SK-N-SH (cell line): Measurements from ENCODE around the gene RRAGC. TPM values are rescaled to one million over a fixed set of nuclear protein-coding genes. Genes with fewer than 3 reads are reported as not detected.

Experiments
- CTCF ChIA-PET: fragments of 300-600, 350-600 bp; formaldehyde crosslinking; extraction: SDS; loops from one replicate; lab custom pipeline; 2021; lab: Yijun Ruan, JAX
- POLR2A ChIA-PET: fragments of 350-600 bp; sonication (Branson Sonifier 250); formaldehyde crosslinking; extraction: SDS; loops from one replicate; lab custom pipeline; 2020; ENCODE audit warnings: antibody characterized with exemption, inconsistent platforms; lab: Yijun Ruan, JAX
- DNase-seq: peaks from one replicate; pipeline ENCODE4 v3.0.0; 2012
- H2AFZ ChIP-seq: fragments of 200-600 bp; sonication (generic); 2 replicates; pipeline ENCODE4 v1.8.1; 2016; ENCODE audit warnings: antibody characterized with exemption, mild to moderate bottlenecking, low read depth
- H3F3A ChIP-seq: fragments of 200-600 bp; sonication (generic); replicated peaks from 2 replicates; pipeline ENCODE3; 2016; ENCODE audit warnings: antibody characterized with exemption, mild to moderate bottlenecking; ENCODE audit not compliant: insufficient read depth
- H3K27ac ChIP-seq, 2 experiments: fragments of 200-500 bp in 1 of 2; fragments of 200-600 bp in 1 of 2; sonication (Bioruptor generic) in 1 of 2; sonication (generic), shearing (Covaris generic) in 1 of 2; 2 replicates each; pipeline versions ENCODE4 v1.5.1 to v1.6.1; 2014 to 2016; ENCODE audit warnings: low read depth in 2 of 2, inconsistent platforms in 1 of 2, low read length in 1 of 2, mild to moderate bottlenecking in 1 of 2, mixed read lengths in 1 of 2
- H3K27me3 ChIP-seq: fragments of 200-600 bp; sonication (generic), shearing (Covaris generic); 2 replicates; pipeline ENCODE4 v1.6.1; 2016; ENCODE audit warnings: mixed run types; ENCODE audit not compliant: insufficient read depth
- H3K36me3 ChIP-seq, 2 experiments: fragments of 200-500 bp in 1 of 2; fragments of 200-600 bp in 1 of 2; sonication (Bioruptor generic) in 1 of 2; sonication (generic) in 1 of 2; replicated peaks in 1 of 2; 2 replicates each; pipeline versions ENCODE3 to v1.5.1; 2014 to 2016; ENCODE audit warnings: low read length in 1 of 2, mild to moderate bottlenecking in 1 of 2; ENCODE audit not compliant: insufficient read depth in 2 of 2, control insufficient read depth in 1 of 2
- H3K4me1 ChIP-seq, 2 experiments: fragments of 200-500 bp in 1 of 2; fragments of 200-600 bp in 1 of 2; sonication (Bioruptor generic) in 1 of 2; sonication (generic), shearing (Covaris generic) in 1 of 2; 2 replicates each; pipeline versions ENCODE4 v1.5.1 to v1.6.1; 2014 to 2016; ENCODE audit warnings: low read depth in 1 of 2, low read length in 1 of 2, mixed run types in 1 of 2; ENCODE audit not compliant: insufficient read depth in 2 of 2, control insufficient read depth in 1 of 2
- H3K4me2 ChIP-seq: fragments of 200-600 bp; sonication (generic), shearing (Covaris generic); 2 replicates; pipeline ENCODE4 v1.6.1; 2017; ENCODE audit warnings: mixed run types
- H3K4me3 ChIP-seq, 2 experiments: fragments of 200-500 bp in 1 of 2; fragments of 200-600 bp in 1 of 2; sonication (Bioruptor generic) in 1 of 2; sonication (generic), shearing (Covaris generic) in 1 of 2; 2 replicates each; pipeline versions ENCODE4 v1.5.1 to v1.8.1; 2014 to 2016; ENCODE audit warnings: low read depth in 2 of 2, inconsistent platforms in 1 of 2, low read length in 1 of 2, mild to moderate bottlenecking in 1 of 2, mixed read lengths in 1 of 2, moderate library complexity in 1 of 2
- H3K79me2 ChIP-seq: fragments of 200-600 bp; sonication (generic); 2 replicates; pipeline ENCODE4 v1.8.1; 2017; ENCODE audit warnings: mild to moderate bottlenecking; ENCODE audit not compliant: insufficient read depth
- H3K9ac ChIP-seq: fragments of 200-600 bp; sonication (generic); 2 replicates; pipeline ENCODE4 v1.6.1; 2017; ENCODE audit warnings: mixed run types
- H3K9me2 ChIP-seq: fragments of 200-600 bp; sonication (generic); 2 replicates; pipeline ENCODE4 v1.6.1; 2017; ENCODE audit warnings: mixed run types
- H3K9me3 ChIP-seq: fragments of 200-600 bp; sonication (generic); 2 replicates; pipeline ENCODE4 v1.6.1; 2017; ENCODE audit warnings: mixed run types, mild to moderate bottlenecking, moderate library complexity
- H4K20me1 ChIP-seq: fragments of 200-600 bp; sonication (generic); 2 replicates; pipeline ENCODE4 v1.6.1; 2017; ENCODE audit warnings: mild to moderate bottlenecking, mixed run types; ENCODE audit not compliant: insufficient read depth
- EP300 ChIP-seq, 2 experiments: IDR thresholded peaks; 2 replicates each; pipeline versions ENCODE4 v1.4.0 to v1.6.1; 2012; ENCODE audit warnings: borderline replicate concordance in 1 of 2, low read depth in 1 of 2, low read length in 1 of 2
- MAX ChIP-seq: IDR thresholded peaks from 2 replicates; pipeline ENCODE4 v1.4.0; 2012; ENCODE audit warnings: low read depth
- MXI1 ChIP-seq: IDR thresholded peaks from 2 replicates; pipeline ENCODE4 v1.6.1; 2012; ENCODE audit warnings: mild to moderate bottlenecking, low read depth, low read length, improper control_type of control experiment
- RCOR1 ChIP-seq: fragments of 150-350 bp; IDR thresholded peaks from 2 replicates; pipeline ENCODE4 v1.6.1; 2017; ENCODE audit warnings: antibody characterized with exemption, low read length
- REST ChIP-seq: IDR thresholded peaks from 2 replicates; pipeline ENCODE4 v1.6.1; 2012; ENCODE audit warnings: mild to moderate bottlenecking, low read depth, low read length, moderate library complexity
- WGBS: methylation state at CpG from one replicate; pipeline ENCODE4 v1.1.6; 2017; ENCODE audit warnings: low lambda C conversion rate; 5-methylcytosine and 5-hydroxymethylcytosine counted together
- polyA plus RNA-seq, 3 experiments: library from polyadenylated mRNA; depleted of rRNA; stranded (reverse); fragments of >200 nt; gene quantifications; 2 replicates each; pipeline ENCODE4 v1.2.3, GENCODE V29; 2012
- TF ChIP-seq, protein P1 (sequence below): fragments of 150-350 bp; IDR thresholded peaks from 2 replicates; pipeline ENCODE4 v1.6.1; 2017; ENCODE audit warnings: antibody characterized with exemption, low read length, low read depth, borderline replicate concordance
- TF ChIP-seq, protein P2 (sequence below): IDR thresholded peaks from 2 replicates; pipeline ENCODE4; 2012

Gene RRAGC
- polyA plus RNA-seq, 1 of the 3 experiments (the other 2 are of a cell fraction), result 9.6 TPM

DNA sequence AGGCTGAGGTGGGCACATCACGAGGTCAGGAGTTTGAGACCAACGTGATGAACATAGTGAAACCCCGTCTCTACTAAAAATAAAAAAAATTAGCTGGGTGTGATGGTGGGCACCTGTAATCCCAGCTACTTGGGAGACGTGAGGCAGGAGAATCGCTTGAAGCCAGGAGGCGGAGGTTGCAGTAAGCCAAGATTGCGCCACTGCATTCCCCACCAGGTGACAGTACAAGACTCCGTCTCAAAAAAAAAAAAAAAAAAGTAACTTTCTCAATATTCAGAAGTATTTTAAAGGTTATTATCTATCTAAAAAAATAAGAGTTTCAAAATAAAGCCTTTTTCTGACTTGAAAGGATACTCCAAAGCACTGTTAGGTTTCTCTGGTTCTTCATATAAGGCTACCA is 7.6 kb upstream of the RRAGC start:
- POLR2A ChIA-PET, result no interaction called here

More for the DNA sequence above, 7.6 kb upstream of the RRAGC start:
- peaks cover 45% of the 10 kb centered on the region for H3K79me2 ChIP-seq
- H3K4me3 ChIP-seq, result no peak overlapping the region
- no peaks in the 10 kb centered on the region for H3K9me2 ChIP-seq
- no peak for DNase-seq
- H3K27me3 ChIP-seq, result no peaks in the 10 kb centered on the region
- H3K9ac ChIP-seq, result no peak overlapping the region
- no peak for TF ChIP-seq MAX
- no peak for TF ChIP-seq REST
- TF ChIP-seq, protein P1, sequence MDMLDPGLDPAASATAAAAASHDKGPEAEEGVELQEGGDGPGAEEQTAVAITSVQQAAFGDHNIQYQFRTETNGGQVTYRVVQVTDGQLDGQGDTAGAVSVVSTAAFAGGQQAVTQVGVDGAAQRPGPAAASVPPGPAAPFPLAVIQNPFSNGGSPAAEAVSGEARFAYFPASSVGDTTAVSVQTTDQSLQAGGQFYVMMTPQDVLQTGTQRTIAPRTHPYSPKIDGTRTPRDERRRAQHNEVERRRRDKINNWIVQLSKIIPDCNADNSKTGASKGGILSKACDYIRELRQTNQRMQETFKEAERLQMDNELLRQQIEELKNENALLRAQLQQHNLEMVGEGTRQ, result no peak
- no peak for TF ChIP-seq RCOR1
- TF ChIP-seq, protein P2, sequence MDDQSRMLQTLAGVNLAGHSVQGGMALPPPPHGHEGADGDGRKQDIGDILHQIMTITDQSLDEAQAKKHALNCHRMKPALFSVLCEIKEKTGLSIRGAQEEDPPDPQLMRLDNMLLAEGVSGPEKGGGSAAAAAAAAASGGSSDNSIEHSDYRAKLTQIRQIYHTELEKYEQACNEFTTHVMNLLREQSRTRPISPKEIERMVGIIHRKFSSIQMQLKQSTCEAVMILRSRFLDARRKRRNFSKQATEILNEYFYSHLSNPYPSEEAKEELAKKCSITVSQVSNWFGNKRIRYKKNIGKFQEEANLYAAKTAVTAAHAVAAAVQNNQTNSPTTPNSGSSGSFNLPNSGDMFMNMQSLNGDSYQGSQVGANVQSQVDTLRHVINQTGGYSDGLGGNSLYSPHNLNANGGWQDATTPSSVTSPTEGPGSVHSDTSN, result no peak
- TF ChIP-seq EP300 (IDR thresholded peaks at IDR 0.05; ENCODE audit: borderline replicate concordance in 1 of 2, low read depth in 1 of 2, low read length in 1 of 2), result no peak
- TF ChIP-seq MXI1, result no peak
- H3K4me1 ChIP-seq, result peaks cover 0 to 6% of the 10 kb centered on the region in 2 experiments; a peak in 1 of 4 replicates
- H3K36me3 ChIP-seq, result peaks cover 20 to 41% of the 10 kb centered on the region in 2 experiments
- CTCF ChIA-PET, result no interaction called here
- H3K4me2 ChIP-seq, result no peak overlapping the region
- H3K9me3 ChIP-seq, result no peaks in the 10 kb centered on the region
- no peak overlapping the region for H2AFZ ChIP-seq
- WGBS, result 95% methylated on average over 8 of the region's 8 CpGs
- H3K27ac ChIP-seq, result no peak overlapping the region
- peaks cover 7% of the 10 kb centered on the region for H3F3A ChIP-seq
- H4K20me1 ChIP-seq, result no peaks in the 10 kb centered on the region
